ENCODE data around the gene EFNA1.

The EFNA1 gene

DNA sequence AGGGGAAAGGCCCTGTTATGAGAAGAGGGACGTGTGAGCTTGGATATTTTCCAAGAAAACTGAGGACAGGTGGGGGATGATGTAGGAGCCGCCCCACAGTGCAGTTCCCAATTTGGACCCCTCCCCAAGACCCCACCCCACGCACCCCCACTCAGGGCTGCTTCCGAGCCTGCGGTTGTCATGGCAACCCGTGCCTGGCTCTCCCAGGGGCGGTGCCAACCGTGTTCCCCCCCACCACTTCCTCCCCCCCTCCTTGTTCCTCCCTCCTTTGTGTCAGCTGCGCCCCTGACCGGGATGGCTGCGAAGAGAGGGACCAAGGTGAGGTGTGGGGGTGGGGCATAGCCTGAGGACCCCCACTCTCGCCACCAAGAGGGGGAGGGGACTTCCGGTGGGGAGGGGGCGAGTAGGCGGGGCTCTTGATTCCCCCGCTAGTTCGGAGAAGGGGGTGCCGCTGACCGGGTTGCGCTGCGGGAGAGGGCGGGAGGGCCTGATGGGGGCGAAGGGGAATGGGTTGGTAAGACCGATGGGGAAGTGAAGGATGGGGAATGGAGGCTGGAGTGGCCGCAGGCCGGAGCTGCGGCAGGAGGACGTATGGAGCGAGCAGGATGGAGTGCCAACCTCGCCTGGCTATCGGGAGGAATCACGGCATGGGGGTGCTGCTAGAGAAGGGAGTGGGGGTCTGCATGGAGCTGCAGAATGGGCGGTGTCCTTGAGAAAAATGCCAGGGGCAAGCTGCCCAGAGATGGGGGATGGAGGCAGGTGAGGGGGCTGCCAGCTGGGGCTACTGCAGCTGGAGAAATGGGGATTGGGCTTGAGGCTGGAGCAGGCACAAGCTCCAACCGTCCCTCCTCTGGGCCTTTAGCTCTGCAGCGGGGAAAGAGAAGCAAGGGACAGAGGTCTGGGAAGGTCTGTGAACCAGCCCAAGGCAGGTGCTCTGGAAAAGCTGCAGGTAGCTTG is 46.9 kb downstream of the EFNA1 start:
- H3K79me2 ChIP-seq: no peaks in the 10 kb centered on the region
- no peaks in the 10 kb centered on the region for H3K27me3 ChIP-seq (ENCODE audit: control insufficient read depth, insufficient read depth, low read length)
- no peak overlapping the region for H3K4me3 ChIP-seq (ENCODE audit: low read depth, low read length)
- peak overlapping the region; percentile 97 for H3K4me2 ChIP-seq (ENCODE audit: low read length)
- no peaks in the 10 kb centered on the region for H3K9me3 ChIP-seq (ENCODE audit: control insufficient read depth, low read length)
- no peak overlapping the region for H3K27ac ChIP-seq
- no peak overlapping the region for H3K9ac ChIP-seq
- TF ChIP-seq, protein P1, sequence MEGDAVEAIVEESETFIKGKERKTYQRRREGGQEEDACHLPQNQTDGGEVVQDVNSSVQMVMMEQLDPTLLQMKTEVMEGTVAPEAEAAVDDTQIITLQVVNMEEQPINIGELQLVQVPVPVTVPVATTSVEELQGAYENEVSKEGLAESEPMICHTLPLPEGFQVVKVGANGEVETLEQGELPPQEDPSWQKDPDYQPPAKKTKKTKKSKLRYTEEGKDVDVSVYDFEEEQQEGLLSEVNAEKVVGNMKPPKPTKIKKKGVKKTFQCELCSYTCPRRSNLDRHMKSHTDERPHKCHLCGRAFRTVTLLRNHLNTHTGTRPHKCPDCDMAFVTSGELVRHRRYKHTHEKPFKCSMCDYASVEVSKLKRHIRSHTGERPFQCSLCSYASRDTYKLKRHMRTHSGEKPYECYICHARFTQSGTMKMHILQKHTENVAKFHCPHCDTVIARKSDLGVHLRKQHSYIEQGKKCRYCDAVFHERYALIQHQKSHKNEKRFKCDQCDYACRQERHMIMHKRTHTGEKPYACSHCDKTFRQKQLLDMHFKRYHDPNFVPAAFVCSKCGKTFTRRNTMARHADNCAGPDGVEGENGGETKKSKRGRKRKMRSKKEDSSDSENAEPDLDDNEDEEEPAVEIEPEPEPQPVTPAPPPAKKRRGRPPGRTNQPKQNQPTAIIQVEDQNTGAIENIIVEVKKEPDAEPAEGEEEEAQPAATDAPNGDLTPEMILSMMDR (IDR thresholded peaks at IDR 0.05): no peak
- no peaks in the 10 kb centered on the region for H3K36me3 ChIP-seq (ENCODE audit: control insufficient read depth, insufficient read depth, low read length)
- no peak overlapping the region for H2AFZ ChIP-seq
- H3K4me1 ChIP-seq: no peaks in the 10 kb centered on the region

DNA sequence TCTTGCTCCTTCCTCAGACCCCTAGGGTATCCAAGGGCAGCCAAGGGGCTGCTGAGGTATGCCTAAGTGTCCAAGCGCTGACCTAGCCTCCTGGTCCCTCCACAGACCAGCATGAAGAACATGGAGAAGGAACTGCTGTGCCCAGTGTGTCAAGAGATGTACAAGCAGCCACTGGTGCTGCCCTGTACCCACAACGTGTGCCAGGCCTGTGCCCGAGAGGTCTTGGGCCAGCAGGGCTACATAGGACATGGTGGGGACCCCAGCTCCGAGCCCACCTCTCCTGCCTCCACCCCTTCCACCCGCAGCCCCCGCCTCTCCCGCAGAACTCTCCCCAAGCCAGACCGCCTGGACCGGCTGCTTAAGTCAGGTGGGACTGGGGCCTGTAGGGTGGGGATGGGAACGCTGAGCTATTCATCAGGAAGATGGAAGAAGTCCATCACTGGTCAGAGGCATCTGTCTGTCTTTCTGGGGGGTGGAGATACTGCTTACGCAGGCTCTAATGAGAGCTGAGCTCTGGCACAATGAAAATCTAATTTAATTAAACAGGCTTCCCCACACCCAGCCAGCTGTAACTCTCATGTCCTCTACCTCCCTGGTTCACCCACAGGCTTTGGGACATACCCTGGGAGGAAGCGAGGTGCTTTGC is 47.7 kb downstream of the EFNA1 start:
- TF ChIP-seq, protein P1 (IDR thresholded peaks at IDR 0.05): no peak
- Histone ChIP-seq H3K79me2 (no peaks in the 10 kb centered on the region), H2AFZ (no peak overlapping the region), H3K9ac (no peak overlapping the region), H3K4me1 (no peaks in the 10 kb centered on the region), H3K4me3 (ENCODE audit: low read depth, low read length) (no peak overlapping the region), H3K9me3 (ENCODE audit: control insufficient read depth, low read length) (no peaks in the 10 kb centered on the region), H3K27me3 (ENCODE audit: control insufficient read depth, insufficient read depth, low read length) (no peaks in the 10 kb centered on the region), H3K4me2 (ENCODE audit: low read length) (no peak overlapping the region), H3K36me3 (ENCODE audit: control insufficient read depth, insufficient read depth, low read length) (no peaks in the 10 kb centered on the region), H3K27ac (no peak overlapping the region)

DNA sequence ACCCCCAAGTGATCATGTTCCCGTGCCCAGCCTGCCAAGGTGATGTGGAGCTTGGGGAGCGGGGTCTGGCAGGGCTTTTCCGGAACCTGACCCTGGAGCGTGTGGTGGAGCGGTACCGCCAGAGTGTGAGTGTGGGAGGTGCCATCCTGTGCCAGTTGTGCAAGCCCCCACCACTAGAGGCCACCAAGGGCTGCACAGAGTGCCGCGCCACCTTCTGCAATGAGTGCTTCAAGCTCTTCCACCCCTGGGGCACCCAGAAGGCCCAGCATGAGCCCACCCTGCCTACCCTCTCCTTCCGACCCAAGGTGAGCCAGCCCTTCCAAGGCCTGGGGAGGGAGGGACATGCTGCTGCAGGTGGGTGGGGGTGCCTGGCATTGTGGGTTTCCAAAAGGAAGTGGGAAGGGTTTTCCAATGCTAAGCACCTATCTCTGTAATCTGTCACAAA is 48.3 kb downstream of the EFNA1 start:
- Histone ChIP-seq H3K9me3 (ENCODE audit: control insufficient read depth, low read length) (no peaks in the 10 kb centered on the region), H3K36me3 (ENCODE audit: control insufficient read depth, insufficient read depth, low read length) (no peaks in the 10 kb centered on the region), H3K79me2 (no peaks in the 10 kb centered on the region), H3K4me1 (no peaks in the 10 kb centered on the region), H2AFZ (no peak overlapping the region), H3K9ac (no peak overlapping the region), H3K4me2 (ENCODE audit: low read length) (no peak overlapping the region), H3K4me3 (ENCODE audit: low read depth, low read length) (no peak overlapping the region), H3K27me3 (ENCODE audit: control insufficient read depth, insufficient read depth, low read length) (no peaks in the 10 kb centered on the region), H3K27ac (no peak overlapping the region)
- TF ChIP-seq, protein P1 (IDR thresholded peaks at IDR 0.05): no peak

DNA sequence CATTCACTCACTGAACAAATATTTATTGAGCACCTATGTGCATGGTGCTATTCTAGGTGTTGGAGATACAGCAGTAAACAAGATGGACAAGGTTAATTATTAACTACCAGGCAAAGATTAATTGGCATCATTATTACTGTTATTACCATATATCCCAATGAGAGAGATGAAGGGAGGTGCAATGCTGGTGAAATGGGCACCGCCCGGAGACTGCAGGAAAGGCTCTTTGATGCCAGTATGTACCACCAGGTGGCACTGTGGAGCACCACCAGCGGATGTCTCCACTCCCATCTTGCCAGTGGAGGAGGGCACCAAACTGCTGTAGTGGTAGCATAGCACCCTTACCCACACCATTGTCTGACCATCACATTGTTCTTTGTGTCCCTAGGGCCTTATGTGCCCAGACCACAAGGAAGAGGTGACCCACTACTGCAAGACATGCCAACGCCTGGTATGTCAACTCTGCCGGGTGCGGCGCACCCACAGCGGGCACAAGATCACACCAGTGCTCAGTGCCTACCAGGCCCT is 48.9 kb downstream of the EFNA1 start:
- no peak overlapping the region for H3K4me2 ChIP-seq (ENCODE audit: low read length)
- no peaks in the 10 kb centered on the region for H3K9me3 ChIP-seq (ENCODE audit: control insufficient read depth, low read length)
- no peaks in the 10 kb centered on the region for H3K79me2 ChIP-seq
- no peak overlapping the region for H3K4me3 ChIP-seq (ENCODE audit: low read depth, low read length)
- TF ChIP-seq, protein P1 (IDR thresholded peaks at IDR 0.05): peak; percentile 74
- H3K9ac ChIP-seq: no peak overlapping the region
- no peaks in the 10 kb centered on the region for H3K4me1 ChIP-seq
- H3K27me3 ChIP-seq (ENCODE audit: control insufficient read depth, insufficient read depth, low read length): no peaks in the 10 kb centered on the region
- no peaks in the 10 kb centered on the region for H3K36me3 ChIP-seq (ENCODE audit: control insufficient read depth, insufficient read depth, low read length)
- no peak overlapping the region for H3K27ac ChIP-seq
- no peak overlapping the region for H2AFZ ChIP-seq

Data from parathyroid adenoma (tissue), 2 donors.